HL-60 (cell line): ENCODE results near the gene RHNO1.
"Not testable (repeated sequence)": the region's sequence is repeated elsewhere in the genome, so short reads cannot be mapped to it uniquely, and the experiment has no call there.

ENCODE experiments used
- POLR2AphosphoS5 ChIP-seq: IDR thresholded peaks from 2 replicates; pipeline ENCODE4 v1.6.1; 2012; ENCODE audit warnings: low read depth
- TF ChIP-seq, protein P1 (sequence below): IDR thresholded peaks from one replicate; pipeline ENCODE4 v1.5.1; 2011; ENCODE audit warnings: low read length, control low read depth, inconsistent platforms; ENCODE audit not compliant: insufficient read depth

DNA sequence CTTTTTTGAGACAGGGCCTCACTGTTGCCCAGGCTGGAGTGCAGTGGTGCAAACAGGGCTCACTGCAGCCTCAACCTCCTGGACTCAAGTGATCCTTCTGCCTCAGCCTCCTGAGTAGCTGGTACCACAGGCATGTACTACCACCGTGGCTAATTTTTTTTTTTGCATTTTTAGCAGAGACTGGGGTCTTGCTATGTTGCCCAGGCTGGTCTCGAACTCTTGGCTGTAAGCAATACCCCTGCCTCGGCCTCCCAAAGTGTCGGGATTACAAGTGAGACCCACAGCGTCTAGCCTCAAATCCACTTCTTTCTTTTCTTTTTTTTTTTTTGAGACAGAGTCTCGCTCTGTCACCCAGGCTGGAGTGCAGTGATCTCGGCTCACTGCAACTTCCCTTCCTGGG lies 13.6 kb upstream of the RHNO1 start:
- TF ChIP-seq, protein P1, sequence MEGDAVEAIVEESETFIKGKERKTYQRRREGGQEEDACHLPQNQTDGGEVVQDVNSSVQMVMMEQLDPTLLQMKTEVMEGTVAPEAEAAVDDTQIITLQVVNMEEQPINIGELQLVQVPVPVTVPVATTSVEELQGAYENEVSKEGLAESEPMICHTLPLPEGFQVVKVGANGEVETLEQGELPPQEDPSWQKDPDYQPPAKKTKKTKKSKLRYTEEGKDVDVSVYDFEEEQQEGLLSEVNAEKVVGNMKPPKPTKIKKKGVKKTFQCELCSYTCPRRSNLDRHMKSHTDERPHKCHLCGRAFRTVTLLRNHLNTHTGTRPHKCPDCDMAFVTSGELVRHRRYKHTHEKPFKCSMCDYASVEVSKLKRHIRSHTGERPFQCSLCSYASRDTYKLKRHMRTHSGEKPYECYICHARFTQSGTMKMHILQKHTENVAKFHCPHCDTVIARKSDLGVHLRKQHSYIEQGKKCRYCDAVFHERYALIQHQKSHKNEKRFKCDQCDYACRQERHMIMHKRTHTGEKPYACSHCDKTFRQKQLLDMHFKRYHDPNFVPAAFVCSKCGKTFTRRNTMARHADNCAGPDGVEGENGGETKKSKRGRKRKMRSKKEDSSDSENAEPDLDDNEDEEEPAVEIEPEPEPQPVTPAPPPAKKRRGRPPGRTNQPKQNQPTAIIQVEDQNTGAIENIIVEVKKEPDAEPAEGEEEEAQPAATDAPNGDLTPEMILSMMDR: not testable (repeated sequence)
- TF ChIP-seq POLR2AphosphoS5: not testable (repeated sequence)
